Esophagus squamous epithelium (tissue), 4 donors: ENCODE results near the gene NMRK2.

ENCODE experiments used
- CTCF ChIP-seq, 6 experiments: fragments of 450-650 bp in 4 of 6; fragments of 200-600 bp in 2 of 6; sonication (generic) in 2 of 6; IDR thresholded peaks; one replicate each; pipeline ENCODE4 v1.5.1; 2016 to 2019; ENCODE audit warnings: antibody characterized with exemption in 6 of 6, mild to moderate bottlenecking in 4 of 6, moderate library complexity in 4 of 6
- POLR2A ChIP-seq, 4 donors: fragments of 450-650 bp; IDR thresholded peaks; one replicate each; pipeline ENCODE4 v1.6.1; 2017; ENCODE audit warnings: antibody characterized with exemption in 4 of 4, mild to moderate bottlenecking in 4 of 4, moderate library complexity in 3 of 4

- TF ChIP-seq POLR2A (IDR thresholded peaks at IDR 0.05) = no peak
- TF ChIP-seq CTCF (IDR thresholded peaks at IDR 0.05) = no peak
These were observed 57.9 kb downstream of the NMRK2 start for GRCh38 chr19:3990815-3991117.
